Measurements from ENCODE around the gene DQX1.

DQX1 gene

DNA sequence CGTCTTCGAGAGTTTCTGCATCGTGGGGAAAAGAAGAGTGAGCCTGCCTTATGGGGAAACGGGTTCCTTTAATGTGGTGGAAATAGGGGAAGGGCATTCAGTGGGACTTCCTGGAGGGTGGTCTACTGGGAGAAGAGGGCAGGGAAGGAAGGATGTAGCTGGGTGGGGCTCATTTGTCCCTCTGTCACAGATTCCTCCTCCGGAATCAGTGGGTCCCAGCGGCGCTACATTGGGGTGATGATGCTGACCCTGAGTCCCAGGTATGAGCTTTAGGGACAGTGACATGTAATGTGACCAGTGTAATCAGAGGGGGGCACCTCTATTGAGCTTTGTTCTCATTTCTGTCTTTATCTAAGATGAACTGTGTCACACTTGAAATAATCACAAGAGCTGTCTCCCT is 5.6 kb upstream of the DQX1 start:
- no peak for DNase-seq

GRCh38 chr2:74530239-74531187 is 4.5 kb upstream of the DQX1 start:
- DNase-seq, result peak in 1 of 2 experiments; percentile 41

DNA sequence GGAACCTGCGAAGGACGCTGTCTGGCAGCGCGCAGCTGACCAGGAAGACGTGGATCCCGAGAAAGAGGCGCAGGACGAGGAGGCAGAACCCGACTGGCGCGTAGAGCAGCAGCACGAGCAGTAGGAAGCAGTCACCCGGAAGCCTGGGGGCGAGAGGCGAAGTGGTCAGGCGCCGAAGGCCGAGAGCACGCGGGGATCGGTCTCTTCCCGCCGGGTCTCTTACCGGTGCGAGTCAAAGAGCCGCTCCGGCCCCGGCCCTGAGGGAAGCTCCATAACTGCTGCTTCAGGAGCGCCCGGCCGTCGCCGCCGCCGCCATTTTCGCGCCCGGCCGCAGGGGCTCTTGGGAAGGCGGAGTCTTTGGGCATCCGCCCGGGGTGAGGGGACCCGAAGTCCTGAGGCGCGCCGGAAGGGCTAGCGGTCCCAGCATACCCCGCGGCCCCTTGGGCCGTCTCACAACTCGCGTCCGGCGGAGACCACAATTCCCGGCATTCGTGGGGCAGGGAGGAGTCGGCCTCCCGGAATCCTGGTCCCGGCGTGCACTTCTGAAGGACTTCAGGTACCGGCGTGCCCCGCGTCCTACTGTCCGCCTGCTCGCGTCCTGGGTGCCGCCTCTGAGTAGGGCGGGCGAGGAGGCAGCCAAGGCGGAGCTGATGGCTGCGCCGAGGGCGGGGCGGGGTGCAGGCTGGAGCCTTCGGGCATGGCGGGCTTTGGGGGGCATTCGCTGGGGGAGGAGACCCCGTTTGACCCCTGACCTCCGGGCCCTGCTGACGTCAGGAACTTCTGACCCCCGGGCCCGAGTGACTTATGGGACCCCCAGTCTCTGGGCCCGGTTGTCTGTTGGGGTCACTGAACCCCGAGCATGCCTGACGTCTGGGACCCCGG is 3.6 kb upstream of the DQX1 start, which contains the start of the genes AUP1 and HTRA2:
TSS of gene AUP1 (minus strand) at position 350 of the 882 bp plus-strand sequence. CDS start at position 273, 77 bp downstream.
TSS of gene HTRA2 (plus strand) at position 577 of the 882 bp plus-strand sequence. CDS start at position 651, 74 bp downstream.
- peak; percentile 93 to 96 for DNase-seq

DNA sequence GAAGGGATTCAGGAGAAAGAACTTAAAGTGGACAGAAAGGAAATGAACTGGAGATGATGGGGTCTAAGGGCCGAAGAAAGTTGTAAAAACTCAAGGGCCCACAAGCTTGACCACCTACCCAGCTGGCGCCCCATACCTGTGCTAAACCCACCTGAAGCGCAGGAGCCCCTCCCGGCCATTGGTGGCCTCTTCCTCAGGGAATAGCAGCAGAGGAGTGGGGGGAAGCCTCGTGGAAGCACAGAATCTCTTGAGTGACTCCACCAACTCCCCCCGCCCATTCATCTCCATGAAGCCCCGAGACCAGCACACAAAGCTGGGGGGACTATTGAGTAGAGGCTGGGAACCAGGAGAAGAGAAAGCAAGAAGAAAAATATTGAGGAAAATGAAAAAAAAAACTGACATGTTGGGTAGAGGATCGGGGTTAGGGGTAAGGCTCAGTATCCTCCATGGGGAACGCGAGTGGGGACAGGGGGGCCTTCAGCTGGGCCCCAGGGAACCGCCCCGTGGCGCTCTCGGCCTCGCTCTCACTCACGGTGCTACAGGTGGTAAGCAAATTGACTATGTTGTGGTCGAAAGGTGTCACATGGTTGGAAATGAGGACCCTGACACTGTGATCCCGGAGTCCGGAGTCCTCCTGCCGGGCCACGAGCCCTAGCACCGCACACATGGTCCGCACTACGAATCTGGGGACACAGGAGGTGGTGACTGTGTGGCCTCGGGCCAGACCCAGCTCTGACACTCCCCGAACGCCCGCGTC is 2.7 kb upstream of the DQX1 start:
- DNase-seq, result no peak

GRCh38 chr2:74527741-74528140 is 1.7 kb upstream of the DQX1 start:
- no peak for DNase-seq

DNA sequence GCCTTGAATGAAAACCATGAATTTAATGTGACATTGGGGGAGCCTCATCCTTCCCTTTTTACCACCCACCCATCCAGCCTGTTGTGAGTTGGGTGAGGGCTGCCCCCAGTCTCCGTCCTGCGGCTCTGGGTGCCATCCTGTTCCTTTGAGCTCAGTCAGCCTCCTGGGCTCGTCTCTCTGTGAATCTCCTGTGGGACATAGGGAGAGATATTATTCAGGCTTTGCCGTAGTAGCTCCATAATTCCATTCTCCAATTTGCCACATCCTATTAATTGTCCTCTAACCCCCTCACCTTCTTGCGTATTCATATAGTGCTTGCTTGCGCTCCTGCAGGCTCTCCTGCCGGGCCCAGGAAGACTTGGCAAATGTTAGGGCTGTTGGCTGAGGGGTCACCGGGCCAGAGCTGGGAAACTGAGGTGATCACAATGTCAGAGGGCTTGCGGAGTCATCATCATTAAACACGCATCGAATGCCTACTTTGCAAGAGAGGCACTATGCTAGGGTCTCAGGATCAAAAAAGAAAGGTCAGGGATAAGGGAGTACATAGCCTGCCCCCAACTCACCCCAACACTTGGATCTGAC is 709 bp upstream of the DQX1 start:
- DNase-seq, result no peak

DNA sequence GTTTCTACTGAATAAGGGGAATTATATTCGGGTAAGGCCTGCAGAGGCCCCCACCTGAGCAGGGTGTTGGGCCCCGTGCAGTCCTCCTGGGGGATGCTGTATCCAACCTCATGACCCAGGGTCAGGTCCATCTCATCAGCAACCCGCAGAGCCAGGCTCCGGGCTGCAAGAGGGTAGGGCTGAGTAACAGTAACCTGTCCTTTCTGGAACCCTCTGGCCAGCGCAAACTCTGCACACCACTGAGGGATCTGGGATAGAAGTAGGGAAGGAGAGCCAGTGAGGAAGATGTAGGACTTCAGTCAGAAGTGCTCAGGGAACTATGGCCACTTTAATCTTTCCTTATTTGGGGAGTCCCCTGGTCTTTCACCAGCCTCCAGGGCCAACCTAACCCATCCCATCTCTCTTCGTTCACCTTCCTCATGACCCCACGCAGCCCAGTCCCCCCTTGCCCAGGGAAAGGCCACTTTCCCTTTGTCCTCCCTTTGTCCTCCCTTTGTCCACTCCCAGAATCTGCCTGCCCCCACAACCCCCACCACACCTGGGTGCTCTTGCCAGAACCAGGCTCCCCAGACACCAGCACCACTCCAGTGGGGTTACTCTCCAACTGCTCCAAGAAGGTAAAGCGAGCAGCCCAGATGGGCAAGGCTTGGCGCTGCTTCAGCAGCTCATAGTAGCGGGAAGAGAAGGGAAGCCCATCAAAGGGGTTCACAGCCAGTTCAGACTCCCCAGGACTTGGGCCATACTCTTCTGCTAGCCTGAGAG is 895 bp downstream of the DQX1 start:
- DNase-seq, result no peak

DNA sequence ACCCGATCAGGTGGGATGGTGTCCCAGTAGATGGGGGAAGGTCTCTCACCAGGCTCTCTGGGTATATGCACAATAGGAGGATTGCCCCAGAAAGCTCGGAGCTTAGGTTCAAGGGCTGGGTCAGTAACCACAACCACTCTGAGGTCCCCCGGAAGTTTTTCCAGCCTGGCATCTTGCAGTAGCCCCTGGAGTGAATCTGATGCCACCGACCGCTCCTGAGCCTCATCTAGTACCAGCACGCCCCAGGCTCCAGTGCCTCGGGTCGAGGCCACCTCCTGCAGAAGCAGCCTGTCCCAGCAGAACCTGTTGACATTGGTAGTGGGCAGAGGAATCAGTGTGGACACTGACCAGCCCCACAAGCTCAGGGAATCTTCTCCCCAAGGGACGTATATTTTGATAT is 2.0 kb downstream of the DQX1 start:
- DNase-seq, result no peak

GRCh38 chr2:74522516-74522915 is 3.5 kb downstream of the DQX1 start:
- no peak for DNase-seq

DNA sequence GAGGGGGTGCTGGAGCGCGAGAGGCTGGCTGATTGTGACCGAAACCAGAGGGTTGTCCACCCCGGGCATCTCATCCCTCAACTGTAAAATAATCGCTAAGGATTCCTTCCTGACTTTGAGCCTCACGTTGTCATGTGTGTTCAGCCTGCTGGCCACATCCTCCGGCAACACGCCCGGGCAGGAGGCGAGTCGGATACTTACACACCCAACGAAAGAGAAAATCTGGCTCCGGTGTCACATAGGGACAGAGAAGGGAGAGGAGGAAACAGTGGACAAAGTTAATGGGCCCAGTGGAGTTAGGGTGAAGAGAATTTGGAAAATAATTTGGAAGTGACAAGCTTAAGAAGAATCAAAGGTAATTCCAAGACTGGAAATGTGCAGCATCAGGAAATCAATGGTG is 9.4 kb downstream of the DQX1 start:
- DNase-seq, result no peak

DNA sequence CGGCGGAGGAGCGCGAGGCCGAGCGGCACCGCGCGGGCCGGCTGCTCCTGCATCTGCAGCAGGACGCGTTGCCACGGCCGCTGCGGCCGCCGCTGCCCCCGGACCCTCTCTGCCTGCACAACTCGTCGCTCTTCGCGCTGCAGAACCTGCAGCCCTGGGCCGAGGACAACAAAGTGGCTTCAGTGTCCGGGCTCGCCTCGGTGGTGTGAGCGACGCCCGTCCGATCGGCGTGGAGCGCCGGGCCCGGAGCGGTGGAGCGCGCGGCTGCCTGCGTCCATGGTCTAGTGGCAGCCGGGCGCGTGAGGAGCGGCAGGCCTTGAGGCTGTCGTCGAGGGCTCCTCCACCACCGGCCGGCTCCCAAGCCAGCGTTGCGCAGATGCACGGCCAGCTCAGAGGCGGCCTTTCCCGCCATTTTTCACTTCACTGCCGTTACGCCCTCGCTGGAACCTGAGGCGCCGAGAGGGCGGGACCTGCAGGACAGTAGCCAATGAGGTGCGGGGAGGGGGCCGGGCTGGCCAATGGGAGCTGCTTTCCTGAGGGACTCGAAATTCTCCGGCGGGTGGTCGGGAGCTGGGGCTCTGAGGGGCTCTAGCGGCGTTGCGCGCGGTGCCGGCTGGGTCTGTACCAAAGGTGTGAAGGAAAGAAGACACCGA is 9.9 kb downstream of the DQX1 start:
- peak in 1 of 2 experiments; percentile 19 for DNase-seq

DNA sequence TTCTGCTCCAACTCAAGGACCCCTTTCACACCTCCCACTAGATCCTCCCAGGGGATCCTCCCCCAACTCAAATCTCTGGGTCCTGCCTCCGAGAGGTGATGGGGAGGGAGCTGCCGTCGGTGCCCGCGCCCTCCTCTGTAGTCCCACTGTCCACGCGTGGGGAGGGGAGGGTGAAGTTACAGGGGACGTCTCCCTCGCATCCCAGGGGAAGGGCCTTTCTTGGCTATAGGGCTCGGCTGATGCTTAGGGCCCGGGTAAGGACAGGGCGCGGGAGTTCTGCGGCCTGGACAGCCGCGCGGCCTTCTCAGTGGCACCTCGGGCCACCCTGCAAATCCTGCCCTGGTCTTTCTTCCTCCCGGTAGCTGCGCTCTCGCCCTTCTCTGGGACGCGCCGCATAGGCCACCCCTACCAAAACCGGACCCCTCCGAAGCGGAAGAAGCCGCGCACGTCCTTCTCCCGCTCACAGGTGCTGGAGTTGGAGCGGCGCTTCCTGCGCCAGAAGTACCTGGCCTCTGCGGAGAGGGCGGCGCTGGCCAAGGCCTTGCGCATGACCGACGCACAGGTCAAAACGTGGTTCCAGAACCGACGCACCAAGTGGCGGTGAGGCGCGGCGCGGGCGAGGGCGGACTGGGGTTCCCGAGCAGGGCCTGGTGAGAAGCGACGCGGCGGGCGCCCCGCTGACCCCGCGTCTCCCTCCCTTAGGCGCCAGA is 10.6 kb downstream of the DQX1 start:
- no peak for DNase-seq

GRCh38 chr2:74514368-74515270 is 11.4 kb downstream of the DQX1 start, which contains the start of gene TLX2:
TSS of gene TLX2 (plus strand) at chr2:74514450. CDS start at chr2:74514807, 357 bp downstream.
- DNase-seq, result no peak

GRCh38 chr2:74513605-74514367 is 12.2 kb downstream of the DQX1 start:
- DNase-seq, result no peak

GRCh38 chr2:74512744-74513604 is 13.1 kb downstream of the DQX1 start:
- no peak for DNase-seq

DNA sequence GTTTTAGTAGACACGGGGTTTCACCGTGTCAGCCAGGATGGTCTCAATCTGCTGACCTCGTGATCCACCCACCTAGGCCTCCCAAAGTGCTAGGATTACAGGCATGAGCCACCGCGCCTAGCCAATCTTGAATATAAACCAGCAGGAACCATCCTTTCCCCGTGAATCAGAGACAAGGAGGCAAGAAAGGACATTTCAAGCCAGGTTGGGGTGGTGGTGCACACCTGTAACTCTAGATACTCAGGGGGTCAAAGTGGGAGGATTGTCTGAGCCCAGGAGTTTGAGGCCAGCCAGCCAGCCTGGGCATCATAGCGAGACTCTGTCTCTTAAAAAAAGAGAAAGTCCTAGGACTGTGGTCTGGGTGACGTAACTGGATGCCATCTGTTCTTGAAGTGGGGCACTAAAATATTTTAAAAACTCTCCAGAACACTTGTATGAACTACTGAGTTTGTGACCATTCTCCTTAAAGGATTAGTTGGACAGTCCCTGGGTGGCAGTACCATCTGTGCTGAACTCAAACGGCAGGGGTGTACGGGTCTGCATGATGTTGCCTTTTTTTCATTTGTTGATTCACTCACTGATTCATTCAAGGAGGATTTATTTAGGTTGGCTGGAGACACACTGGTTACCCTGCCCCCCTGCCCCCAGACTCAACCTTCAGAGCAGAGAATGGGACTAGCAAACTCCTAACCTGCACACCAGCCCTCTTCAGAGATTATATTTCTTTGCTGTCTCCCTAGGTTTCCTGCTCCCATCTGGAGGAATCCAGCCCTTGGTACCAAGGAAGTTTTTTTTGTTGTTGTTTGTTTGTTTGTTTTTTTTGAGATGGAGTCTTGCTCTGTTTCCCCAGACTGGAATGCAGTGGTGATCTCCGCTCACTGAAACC is 14.7 kb downstream of the DQX1 start:
- no peak for DNase-seq
